ENCODE results near the gene PSTPIP2.

The PSTPIP2 gene

DNA sequence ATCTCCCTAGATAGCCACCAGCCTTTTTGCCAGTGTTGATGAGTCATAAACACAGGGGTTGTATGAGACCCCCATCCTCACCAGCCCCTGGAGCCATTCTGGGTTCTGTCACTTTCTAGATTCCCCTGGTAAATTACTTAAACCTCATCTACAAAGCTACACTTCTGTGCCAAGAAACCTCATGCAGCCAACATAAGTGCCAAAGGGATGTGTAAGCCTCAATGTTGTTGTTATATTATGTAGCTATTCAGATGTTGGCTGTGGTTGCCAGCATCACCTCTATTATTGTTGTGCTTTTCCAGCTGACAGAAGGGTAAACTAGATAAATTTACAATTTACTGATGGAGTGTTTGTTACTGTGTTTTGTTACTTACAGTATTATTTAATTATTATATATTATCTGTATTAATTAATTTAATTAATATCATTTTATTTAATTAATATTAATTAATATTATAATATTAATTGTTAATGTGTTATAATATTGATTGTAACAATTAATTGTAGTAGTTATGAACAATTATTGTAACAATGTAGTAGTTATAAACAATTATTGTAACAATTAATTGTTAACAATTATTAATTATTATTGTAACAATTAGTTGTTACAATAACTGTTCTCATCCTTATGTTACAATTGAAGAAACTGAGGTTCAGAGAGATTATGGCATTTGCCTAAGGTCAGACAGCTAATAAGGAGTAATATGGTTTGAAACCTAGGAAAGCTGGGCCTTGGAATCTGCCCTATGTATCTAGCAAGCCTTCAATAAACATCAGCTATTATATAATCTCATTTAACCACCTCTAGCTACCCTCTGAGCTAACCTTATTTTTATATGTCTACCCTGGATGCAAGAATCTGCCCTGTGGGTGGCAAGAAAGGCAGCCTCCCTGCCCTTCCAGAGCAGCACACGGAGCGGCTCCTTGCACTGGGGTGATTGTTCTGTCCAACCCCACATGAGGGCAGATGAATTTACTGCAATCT, 36.1 kb downstream of the PSTPIP2 start:
- no peak overlapping the region for H3K27ac ChIP-seq (replicated peaks)
- no peak for DNase-seq (ENCODE audit: low read depth in 1 of 2, low spot score in 1 of 2)
- H3K4me3 ChIP-seq (replicated peaks; ENCODE audit: insufficient read depth, low read length), result no peak overlapping the region
- H3K27me3 ChIP-seq (ENCODE audit: insufficient read depth, poor library complexity, severe bottlenecking), result no peaks in the 10 kb centered on the region
- TF ChIP-seq, protein P1, sequence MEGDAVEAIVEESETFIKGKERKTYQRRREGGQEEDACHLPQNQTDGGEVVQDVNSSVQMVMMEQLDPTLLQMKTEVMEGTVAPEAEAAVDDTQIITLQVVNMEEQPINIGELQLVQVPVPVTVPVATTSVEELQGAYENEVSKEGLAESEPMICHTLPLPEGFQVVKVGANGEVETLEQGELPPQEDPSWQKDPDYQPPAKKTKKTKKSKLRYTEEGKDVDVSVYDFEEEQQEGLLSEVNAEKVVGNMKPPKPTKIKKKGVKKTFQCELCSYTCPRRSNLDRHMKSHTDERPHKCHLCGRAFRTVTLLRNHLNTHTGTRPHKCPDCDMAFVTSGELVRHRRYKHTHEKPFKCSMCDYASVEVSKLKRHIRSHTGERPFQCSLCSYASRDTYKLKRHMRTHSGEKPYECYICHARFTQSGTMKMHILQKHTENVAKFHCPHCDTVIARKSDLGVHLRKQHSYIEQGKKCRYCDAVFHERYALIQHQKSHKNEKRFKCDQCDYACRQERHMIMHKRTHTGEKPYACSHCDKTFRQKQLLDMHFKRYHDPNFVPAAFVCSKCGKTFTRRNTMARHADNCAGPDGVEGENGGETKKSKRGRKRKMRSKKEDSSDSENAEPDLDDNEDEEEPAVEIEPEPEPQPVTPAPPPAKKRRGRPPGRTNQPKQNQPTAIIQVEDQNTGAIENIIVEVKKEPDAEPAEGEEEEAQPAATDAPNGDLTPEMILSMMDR (IDR thresholded peaks at IDR 0.05; ENCODE audit: insufficient read depth, low read length), result no peak
- TF ChIP-seq SPI1 (IDR thresholded peaks at IDR 0.05; ENCODE audit: borderline replicate concordance, low read depth) (no peak), GABPA (IDR thresholded peaks at IDR 0.05; ENCODE audit: low read depth) (no peak), POLR2AphosphoS5 (IDR thresholded peaks at IDR 0.05; ENCODE audit: low read depth) (no peak)
- TF ChIP-seq, protein P2, sequence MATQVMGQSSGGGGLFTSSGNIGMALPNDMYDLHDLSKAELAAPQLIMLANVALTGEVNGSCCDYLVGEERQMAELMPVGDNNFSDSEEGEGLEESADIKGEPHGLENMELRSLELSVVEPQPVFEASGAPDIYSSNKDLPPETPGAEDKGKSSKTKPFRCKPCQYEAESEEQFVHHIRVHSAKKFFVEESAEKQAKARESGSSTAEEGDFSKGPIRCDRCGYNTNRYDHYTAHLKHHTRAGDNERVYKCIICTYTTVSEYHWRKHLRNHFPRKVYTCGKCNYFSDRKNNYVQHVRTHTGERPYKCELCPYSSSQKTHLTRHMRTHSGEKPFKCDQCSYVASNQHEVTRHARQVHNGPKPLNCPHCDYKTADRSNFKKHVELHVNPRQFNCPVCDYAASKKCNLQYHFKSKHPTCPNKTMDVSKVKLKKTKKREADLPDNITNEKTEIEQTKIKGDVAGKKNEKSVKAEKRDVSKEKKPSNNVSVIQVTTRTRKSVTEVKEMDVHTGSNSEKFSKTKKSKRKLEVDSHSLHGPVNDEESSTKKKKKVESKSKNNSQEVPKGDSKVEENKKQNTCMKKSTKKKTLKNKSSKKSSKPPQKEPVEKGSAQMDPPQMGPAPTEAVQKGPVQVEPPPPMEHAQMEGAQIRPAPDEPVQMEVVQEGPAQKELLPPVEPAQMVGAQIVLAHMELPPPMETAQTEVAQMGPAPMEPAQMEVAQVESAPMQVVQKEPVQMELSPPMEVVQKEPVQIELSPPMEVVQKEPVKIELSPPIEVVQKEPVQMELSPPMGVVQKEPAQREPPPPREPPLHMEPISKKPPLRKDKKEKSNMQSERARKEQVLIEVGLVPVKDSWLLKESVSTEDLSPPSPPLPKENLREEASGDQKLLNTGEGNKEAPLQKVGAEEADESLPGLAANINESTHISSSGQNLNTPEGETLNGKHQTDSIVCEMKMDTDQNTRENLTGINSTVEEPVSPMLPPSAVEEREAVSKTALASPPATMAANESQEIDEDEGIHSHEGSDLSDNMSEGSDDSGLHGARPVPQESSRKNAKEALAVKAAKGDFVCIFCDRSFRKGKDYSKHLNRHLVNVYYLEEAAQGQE (IDR thresholded peaks at IDR 0.05; ENCODE audit: insufficient replicate concordance, low read depth), result no peak

DNA sequence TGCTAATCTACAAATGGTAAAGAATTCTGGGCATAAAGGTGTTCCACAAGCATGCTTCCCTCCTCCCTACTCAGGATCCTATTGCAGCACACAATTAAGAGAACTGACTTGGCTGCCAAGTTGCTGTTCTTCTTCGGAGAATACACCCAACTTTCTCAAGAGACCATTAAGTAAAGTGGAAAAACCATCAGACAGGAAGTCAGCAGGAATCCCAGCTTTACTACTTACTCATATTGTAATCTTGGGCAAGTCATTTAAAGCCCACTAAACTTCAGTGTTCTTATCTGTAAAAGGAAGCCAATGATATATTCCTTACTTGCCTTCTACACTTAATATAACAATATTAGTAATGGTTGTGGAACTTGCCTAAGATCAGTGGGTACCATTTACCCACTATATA, 37.8 kb downstream of the PSTPIP2 start:
- TF ChIP-seq SPI1 (IDR thresholded peaks at IDR 0.05; ENCODE audit: borderline replicate concordance, low read depth) (no peak), GABPA (IDR thresholded peaks at IDR 0.05; ENCODE audit: low read depth) (no peak), POLR2AphosphoS5 (IDR thresholded peaks at IDR 0.05; ENCODE audit: low read depth) (no peak)
- TF ChIP-seq, protein P1 (IDR thresholded peaks at IDR 0.05; ENCODE audit: insufficient read depth, low read length), result no peak
- TF ChIP-seq, protein P2 (IDR thresholded peaks at IDR 0.05; ENCODE audit: insufficient replicate concordance, low read depth), result no peak
- Histone ChIP-seq H3K27me3 (ENCODE audit: insufficient read depth, poor library complexity, severe bottlenecking) (no peaks in the 10 kb centered on the region), H3K4me3 (replicated peaks; ENCODE audit: insufficient read depth, low read length) (no peak overlapping the region), H3K27ac (replicated peaks) (no peak overlapping the region)
- no peak for DNase-seq (ENCODE audit: low read depth in 1 of 2, low spot score in 1 of 2)

DNA sequence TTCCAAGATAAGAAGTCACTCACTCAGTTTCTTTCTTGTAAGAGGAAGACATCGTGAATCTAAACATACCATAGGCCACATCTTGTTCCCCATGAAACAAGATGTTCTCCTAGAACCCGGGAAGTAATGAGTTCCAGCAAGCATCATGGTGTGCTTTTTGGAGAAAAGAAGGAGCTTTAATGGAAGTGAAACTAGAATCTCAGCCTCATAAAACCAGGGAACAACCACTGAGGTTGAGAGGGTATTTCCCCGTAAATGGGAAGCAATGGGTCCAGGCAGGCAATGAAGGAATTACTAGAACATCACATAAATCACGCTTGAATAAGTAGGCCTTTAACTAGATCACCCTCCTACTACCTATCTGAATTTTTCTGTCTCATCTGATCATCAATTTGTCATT, 40.3 kb downstream of the PSTPIP2 start:
- TF ChIP-seq, protein P2 (IDR thresholded peaks at IDR 0.05; ENCODE audit: insufficient replicate concordance, low read depth), result no peak
- TF ChIP-seq, protein P1 (IDR thresholded peaks at IDR 0.05; ENCODE audit: insufficient read depth, low read length), result no peak
- TF ChIP-seq SPI1 (IDR thresholded peaks at IDR 0.05; ENCODE audit: borderline replicate concordance, low read depth) (no peak), GABPA (IDR thresholded peaks at IDR 0.05; ENCODE audit: low read depth) (no peak), POLR2AphosphoS5 (IDR thresholded peaks at IDR 0.05; ENCODE audit: low read depth) (no peak)
- Histone ChIP-seq H3K27me3 (ENCODE audit: insufficient read depth, poor library complexity, severe bottlenecking) (no peaks in the 10 kb centered on the region), H3K27ac (replicated peaks) (no peak overlapping the region), H3K4me3 (replicated peaks; ENCODE audit: insufficient read depth, low read length) (no peak overlapping the region)
- no peak for DNase-seq (ENCODE audit: low read depth in 1 of 2, low spot score in 1 of 2)

Measured in HL-60 (cell line).